ENCODE data around the gene KCNA5.

The KCNA5 gene

GRCh38 chr12:5030066-5030465 lies 13.6 kb upstream of the KCNA5 start:
- DNase-seq, result no peak

GRCh38 chr12:5031242-5031641 lies 12.4 kb upstream of the KCNA5 start:
- no peak for DNase-seq

- DNase-seq, result no peak
These were observed 11.7 kb upstream of the KCNA5 start for GRCh38 chr12:5031958-5032357.

GRCh38 chr12:5032821-5033220 lies 10.9 kb upstream of the KCNA5 start:
- DNase-seq, result no peak

GRCh38 chr12:5033883-5034282 lies 9.8 kb upstream of the KCNA5 start:
- DNase-seq, result no peak

GRCh38 chr12:5034603-5035002 lies 9.1 kb upstream of the KCNA5 start:
- no peak for DNase-seq

- no peak for DNase-seq
These were observed 8.1 kb upstream of the KCNA5 start for GRCh38 chr12:5035618-5036017.

- DNase-seq, result no peak
These were observed 7.6 kb upstream of the KCNA5 start for GRCh38 chr12:5036031-5036430.

GRCh38 chr12:5037795-5038357 lies 5.8 kb upstream of the KCNA5 start:
- no peak for DNase-seq

GRCh38 chr12:5038781-5039311 lies 4.8 kb upstream of the KCNA5 start:
- no peak for DNase-seq

- DNase-seq, result no peak
These were observed 3.9 kb upstream of the KCNA5 start for GRCh38 chr12:5039815-5040214.

GRCh38 chr12:5040368-5040767 lies 3.3 kb upstream of the KCNA5 start:
- no peak for DNase-seq

- DNase-seq, result no peak
These were observed 979 bp downstream of the KCNA5 start for GRCh38 chr12:5044420-5045295.

- DNase-seq, result no peak
These were observed 3.4 kb downstream of the KCNA5 start for GRCh38 chr12:5047094-5047493.

- DNase-seq, result peak in 1 of 2 experiments; percentile 15
These were observed 4.0 kb downstream of the KCNA5 start for GRCh38 chr12:5047729-5048128.

GRCh38 chr12:5050542-5050941 lies 6.9 kb downstream of the KCNA5 start:
- no peak for DNase-seq

- DNase-seq, result no peak
These were observed 7.7 kb downstream of the KCNA5 start for GRCh38 chr12:5051334-5051733.

- no peak for DNase-seq
These were observed 8.2 kb downstream of the KCNA5 start for GRCh38 chr12:5051913-5052312.

GRCh38 chr12:5052348-5052747 lies 8.7 kb downstream of the KCNA5 start:
- DNase-seq, result no peak

GRCh38 chr12:5059358-5059757 lies 15.7 kb downstream of the KCNA5 start:
- DNase-seq, result no peak

GRCh38 chr12:5060958-5061357 lies 17.3 kb downstream of the KCNA5 start:
- DNase-seq, result no peak

GRCh38 chr12:5063149-5063548 lies 19.5 kb downstream of the KCNA5 start:
- no peak for DNase-seq

- no peak for DNase-seq
These were observed 21.3 kb downstream of the KCNA5 start for GRCh38 chr12:5064913-5065490.

GRCh38 chr12:5066251-5066650 lies 22.6 kb downstream of the KCNA5 start:
- no peak for DNase-seq

Data from NCI-H2081 (cell line).